ENCODE data around the gene RPL21.
"Not testable (repeated sequence)": the region's sequence is repeated elsewhere in the genome, so short reads cannot be mapped to it uniquely, and the experiment has no call there.

RPL21 gene

GRCh38 chr13:27291967-27292366 lies 40.6 kb downstream of the RPL21 start:
- not testable (repeated sequence) for H3K4me3 Mint-ChIP-seq; H3K27me3 Mint-ChIP-seq; H3K36me3 Mint-ChIP-seq; H3K9me3 Mint-ChIP-seq (ENCODE audit: low read depth)
- Mint-ChIP-seq H3K4me1 (ENCODE audit: low read depth) (peaks cover 35% of the 10 kb centered on the region), H3K27ac (peak overlapping the region; percentile 28)

- Mint-ChIP-seq H3K9me3 (ENCODE audit: low read depth) (no peaks in the 10 kb centered on the region), H3K36me3 (no peaks in the 10 kb centered on the region), H3K27ac (peak overlapping the region; percentile 36), H3K4me1 (ENCODE audit: low read depth) (peaks cover 35% of the 10 kb centered on the region), H3K4me3 (peak overlapping the region; percentile 57), H3K27me3 (no peaks in the 10 kb centered on the region)
These were observed 41.8 kb downstream of the RPL21 start for GRCh38 chr13:27293076-27293691.

GRCh38 chr13:27293873-27294515 lies 42.6 kb downstream of the RPL21 start:
- Mint-ChIP-seq H3K27me3 (no peaks in the 10 kb centered on the region), H3K36me3 (no peaks in the 10 kb centered on the region), H3K9me3 (ENCODE audit: low read depth) (no peaks in the 10 kb centered on the region), H3K4me3 (peak overlapping the region; percentile 57), H3K27ac (peak overlapping the region; percentile 36), H3K4me1 (ENCODE audit: low read depth) (peaks cover 35% of the 10 kb centered on the region)

GRCh38 chr13:27295096-27295495 lies 43.7 kb downstream of the RPL21 start:
- peak overlapping the region; percentile 9 for H3K4me3 Mint-ChIP-seq
- H3K36me3 Mint-ChIP-seq: no peaks in the 10 kb centered on the region
- H3K4me1 Mint-ChIP-seq (ENCODE audit: low read depth): peaks cover 37% of the 10 kb centered on the region
- no peaks in the 10 kb centered on the region for H3K9me3 Mint-ChIP-seq (ENCODE audit: low read depth)
- H3K27me3 Mint-ChIP-seq: no peaks in the 10 kb centered on the region
- H3K27ac Mint-ChIP-seq: peak overlapping the region; percentile 36

GRCh38 chr13:27295660-27296059 lies 44.3 kb downstream of the RPL21 start:
- Mint-ChIP-seq H3K9me3 (ENCODE audit: low read depth) (no peaks in the 10 kb centered on the region), H3K4me1 (ENCODE audit: low read depth) (peaks cover 37% of the 10 kb centered on the region), H3K27me3 (no peaks in the 10 kb centered on the region), H3K27ac (peak overlapping the region; percentile 36), H3K36me3 (no peaks in the 10 kb centered on the region), H3K4me3 (no peak overlapping the region)

- no peaks in the 10 kb centered on the region for H3K9me3 Mint-ChIP-seq (ENCODE audit: low read depth)
- no peak overlapping the region for H3K27ac Mint-ChIP-seq
- no peaks in the 10 kb centered on the region for H3K36me3 Mint-ChIP-seq
- no peaks in the 10 kb centered on the region for H3K27me3 Mint-ChIP-seq
- no peak overlapping the region for H3K4me3 Mint-ChIP-seq
- peaks cover 37% of the 10 kb centered on the region for H3K4me1 Mint-ChIP-seq (ENCODE audit: low read depth)
These were observed 45.1 kb downstream of the RPL21 start for GRCh38 chr13:27296496-27296895.

GRCh38 chr13:27298849-27299248 lies 47.5 kb downstream of the RPL21 start:
- no peak overlapping the region for H3K4me3 Mint-ChIP-seq
- H3K36me3 Mint-ChIP-seq: no peaks in the 10 kb centered on the region
- peaks cover 3% of the 10 kb centered on the region for H3K9me3 Mint-ChIP-seq (ENCODE audit: low read depth)
- H3K4me1 Mint-ChIP-seq (ENCODE audit: low read depth): peaks cover 41% of the 10 kb centered on the region
- H3K27me3 Mint-ChIP-seq: no peaks in the 10 kb centered on the region
- no peak overlapping the region for H3K27ac Mint-ChIP-seq

- H3K9me3 Mint-ChIP-seq (ENCODE audit: low read depth); H3K36me3 Mint-ChIP-seq; H3K4me3 Mint-ChIP-seq; H3K27me3 Mint-ChIP-seq; H3K27ac Mint-ChIP-seq: not testable (repeated sequence)
- peaks cover 28% of the 10 kb centered on the region for H3K4me1 Mint-ChIP-seq (ENCODE audit: low read depth)
These were observed 49.0 kb downstream of the RPL21 start for GRCh38 chr13:27300406-27300805.

GRCh38 chr13:27300941-27301586 lies 49.7 kb downstream of the RPL21 start:
- H3K4me1 Mint-ChIP-seq (ENCODE audit: low read depth): peaks cover 25% of the 10 kb centered on the region
- no peak overlapping the region for H3K4me3 Mint-ChIP-seq
- H3K36me3 Mint-ChIP-seq: no peaks in the 10 kb centered on the region
- peaks cover 3% of the 10 kb centered on the region for H3K9me3 Mint-ChIP-seq (ENCODE audit: low read depth)
- H3K27ac Mint-ChIP-seq: no peak overlapping the region
- no peaks in the 10 kb centered on the region for H3K27me3 Mint-ChIP-seq

GRCh38 chr13:27302643-27303262 lies 51.4 kb downstream of the RPL21 start:
- H3K4me3 Mint-ChIP-seq: peak overlapping the region; percentile 9
- H3K36me3 Mint-ChIP-seq: no peaks in the 10 kb centered on the region
- peak overlapping the region; percentile 75 for H3K27ac Mint-ChIP-seq

GRCh38 chr13:27304099-27304498 lies 52.7 kb downstream of the RPL21 start:
- Mint-ChIP-seq H3K27ac (no peak overlapping the region), H3K36me3 (no peaks in the 10 kb centered on the region), H3K4me3 (no peak overlapping the region), H3K4me1 (ENCODE audit: low read depth) (peaks cover 33% of the 10 kb centered on the region), H3K27me3 (no peaks in the 10 kb centered on the region), H3K9me3 (ENCODE audit: low read depth) (peaks cover 3% of the 10 kb centered on the region)

More at GRCh38 chr13:27302643-27303262, 51.4 kb downstream of the RPL21 start:
- H3K27me3 Mint-ChIP-seq: no peaks in the 10 kb centered on the region
- peaks cover 3% of the 10 kb centered on the region for H3K9me3 Mint-ChIP-seq (ENCODE audit: low read depth)
- H3K4me1 Mint-ChIP-seq (ENCODE audit: low read depth): peaks cover 33% of the 10 kb centered on the region

- Mint-ChIP-seq H3K36me3 (no peaks in the 10 kb centered on the region), H3K27ac (no peak overlapping the region), H3K27me3 (no peaks in the 10 kb centered on the region), H3K4me1 (ENCODE audit: low read depth) (peaks cover 34% of the 10 kb centered on the region), H3K4me3 (no peak overlapping the region), H3K9me3 (ENCODE audit: low read depth) (peaks cover 3% of the 10 kb centered on the region)
These were observed 53.3 kb downstream of the RPL21 start for GRCh38 chr13:27304611-27305010.
